AG04450 (cell line): Measurements from ENCODE around the gene RAB8A. TPM values are rescaled to one million over a fixed set of nuclear protein-coding genes. Genes with fewer than 3 reads are reported as not detected.

Source experiments
- CTCF ChIA-PET: fragments of 300-600, 350-600 bp; formaldehyde crosslinking; extraction: SDS; loops from one replicate; lab custom pipeline; 2022; ENCODE audit warnings: antibody characterized with exemption, inconsistent platforms; lab: Charles Lee
- POLR2A ChIA-PET: fragments of 350-600 bp; formaldehyde crosslinking; extraction: SDS; loops from one replicate; lab custom pipeline; 2021; ENCODE audit warnings: antibody characterized with exemption, inconsistent platforms; lab: Yijun Ruan, JAX
- DNase-seq: peaks from one replicate; pipeline ENCODE4 v3.0.0-alpha.2; 2011; ENCODE audit warnings: low read depth, low spot score
- H3K27ac ChIP-seq: one replicate; pipeline ENCODE4 v1.5.1; 2012; ENCODE audit warnings: low read depth, low read length, control low read depth
- H3K27me3 ChIP-seq: one replicate; pipeline ENCODE4 v1.6.0; 2012; ENCODE audit warnings: low read length; ENCODE audit not compliant: control insufficient read depth, insufficient read depth
- H3K4me3 ChIP-seq: 2 replicates; pipeline ENCODE4 v1.5.1; 2011; ENCODE audit warnings: mild to moderate bottlenecking, low read depth, low read length, control low read depth
- H3K9me3 ChIP-seq: 2 replicates; pipeline ENCODE4 v1.5.1; 2012; ENCODE audit warnings: low read length; ENCODE audit not compliant: control insufficient read depth, insufficient read depth
- CTCF ChIP-seq: IDR thresholded peaks from 2 replicates; pipeline ENCODE4 v1.5.1; 2011; ENCODE audit warnings: low read depth, low read length, control low read depth, inconsistent platforms
- polyA plus RNA-seq: library from polyadenylated mRNA; depleted of rRNA; stranded (reverse); fragments of >200 nt; gene quantifications from 2 replicates; pipeline ENCODE4 v1.2.3, GENCODE V29; 2011

The RAB8A gene
- polyA plus RNA-seq, 1 experiment: 109 TPM

DNA sequence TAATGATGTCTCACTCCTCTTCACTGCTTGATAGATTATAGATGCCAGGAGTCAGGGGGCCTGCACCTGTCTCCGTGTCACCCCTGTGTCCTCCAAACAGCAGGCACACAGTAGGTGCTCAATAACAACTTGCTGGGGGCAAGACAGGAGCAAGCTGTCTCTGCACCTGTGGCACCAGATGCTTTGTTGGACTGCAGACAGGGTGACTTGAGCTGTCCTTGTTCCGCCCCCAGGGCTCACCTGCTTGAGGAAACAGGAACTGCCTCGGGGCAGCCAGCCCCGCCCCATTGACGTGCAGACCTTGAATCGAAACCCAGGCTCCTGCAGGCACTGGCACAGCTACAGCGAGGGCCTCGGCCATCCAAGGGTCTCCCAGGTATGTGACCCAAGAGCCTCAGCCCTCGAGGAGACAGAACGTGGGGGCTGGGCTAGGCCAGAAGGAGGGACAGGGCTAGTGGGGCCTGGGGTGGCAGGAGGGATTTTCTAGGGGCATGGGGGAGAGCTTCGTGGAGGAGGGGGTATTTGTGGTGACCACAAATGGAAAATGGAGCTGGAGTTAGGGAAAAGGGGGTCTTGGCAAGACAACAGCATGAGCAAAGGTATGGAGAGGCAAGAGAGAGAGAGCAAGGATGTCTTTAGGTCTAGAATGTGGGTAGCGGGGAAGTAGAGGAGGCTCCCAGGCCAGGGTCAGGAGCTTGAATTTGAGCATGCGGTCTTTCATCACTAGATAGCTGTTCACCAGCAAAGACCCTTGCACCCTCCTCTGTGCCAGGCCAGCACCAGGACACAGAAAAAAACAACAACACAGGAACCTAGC, 31.9 kb downstream of the RAB8A start, which contains the start of gene HSH2D:
Gene HSH2D, plus strand, starts transcription at position 287 of the 817 bp plus-strand sequence. CDS start 5,066 bp downstream, outside the sequence.
- no peaks in the 10 kb centered on the region for H3K9me3 ChIP-seq
- POLR2A ChIA-PET: interaction anchor here (0.6 kb wide), 1 partner anchor 276 kb away, joined by 6 read pairs; no protein-coding TSS in a partner anchor
- H3K27ac ChIP-seq: no peak within 1 kb of the TSS
- peaks cover 11% of the 10 kb centered on the region for H3K27me3 ChIP-seq
- H3K4me3 ChIP-seq: no peak within 1 kb of the TSS
- no peak for TF ChIP-seq CTCF
- CTCF ChIA-PET: interaction anchor here (2.2 kb wide), 1 partner anchor 33 kb away, joined by 6 read pairs; no protein-coding TSS in a partner anchor
- DNase-seq: no peak

- TF ChIP-seq CTCF: no peak
- no peak for DNase-seq
- POLR2A ChIA-PET: no interaction called here
- CTCF ChIA-PET: interaction anchor here (2.2 kb wide), 1 partner anchor 33 kb away, joined by 6 read pairs; no protein-coding TSS in a partner anchor
- Histone ChIP-seq H3K27ac (no peak overlapping the region), H3K27me3 (peaks cover 11% of the 10 kb centered on the region), H3K9me3 (no peaks in the 10 kb centered on the region), H3K4me3 (no peak overlapping the region)
Observed at GRCh38 chr19:16144216-16144581, 32.5 kb downstream of the RAB8A start.

DNA sequence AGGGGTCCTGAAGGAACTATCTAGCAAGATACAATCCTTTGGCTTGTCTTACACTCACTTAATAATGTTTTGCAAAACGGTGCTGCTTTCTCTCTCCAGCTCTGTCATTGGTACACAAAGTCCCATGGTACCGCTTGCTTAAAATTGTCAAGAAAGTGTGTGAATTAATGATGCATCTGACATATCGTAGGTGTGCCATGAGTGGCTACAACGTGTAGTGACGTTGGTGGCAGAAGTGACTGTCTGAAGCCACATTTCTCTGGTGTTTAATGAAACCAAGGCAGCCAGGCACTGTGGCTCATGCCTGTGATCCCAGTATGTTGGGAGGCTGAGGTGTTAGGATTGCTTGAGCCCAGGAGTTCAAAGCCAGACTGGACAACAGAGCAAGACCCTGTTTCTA, 34.4 kb downstream of the RAB8A start:
- Histone ChIP-seq H3K4me3 (no peak overlapping the region), H3K9me3 (no peaks in the 10 kb centered on the region), H3K27ac (no peak overlapping the region), H3K27me3 (peaks cover 11% of the 10 kb centered on the region)
- DNase-seq: no peak
- POLR2A ChIA-PET: no interaction called here
- TF ChIP-seq CTCF: no peak
- CTCF ChIA-PET: no interaction called here

- ChIA-PET CTCF (no interaction called here), POLR2A (interaction anchor here (0.8 kb wide), 1 partner anchor 37 kb away, joined by 4 read pairs; no protein-coding TSS in a partner anchor)
- peaks cover 7% of the 10 kb centered on the region for H3K9me3 ChIP-seq
- no peak for TF ChIP-seq CTCF
- no peak overlapping the region for H3K4me3 ChIP-seq
- no peak for DNase-seq
- no peak overlapping the region for H3K27ac ChIP-seq
- H3K27me3 ChIP-seq: peaks cover 11% of the 10 kb centered on the region
Observed at GRCh38 chr19:16148443-16149229, 36.9 kb downstream of the RAB8A start.
